H1 (cell line): Measurements from ENCODE around the gene HLA-DOB.

Experiments
- EGR1 ChIP-seq: IDR thresholded peaks from 2 replicates; pipeline ENCODE4 v1.6.1; 2011; ENCODE audit warnings: low read depth, low read length, borderline replicate concordance
- EP300 ChIP-seq, 2 experiments: IDR thresholded peaks; 1 replicate in 1 of 2; 2 replicates in 1 of 2; pipeline ENCODE4 v1.6.1; 2011 to 2012; ENCODE audit warnings: low read depth in 2 of 2, low read length in 2 of 2, mild to moderate bottlenecking in 2 of 2, borderline replicate concordance in 1 of 2, inconsistent platforms in 1 of 2, moderate library complexity in 1 of 2

DNA sequence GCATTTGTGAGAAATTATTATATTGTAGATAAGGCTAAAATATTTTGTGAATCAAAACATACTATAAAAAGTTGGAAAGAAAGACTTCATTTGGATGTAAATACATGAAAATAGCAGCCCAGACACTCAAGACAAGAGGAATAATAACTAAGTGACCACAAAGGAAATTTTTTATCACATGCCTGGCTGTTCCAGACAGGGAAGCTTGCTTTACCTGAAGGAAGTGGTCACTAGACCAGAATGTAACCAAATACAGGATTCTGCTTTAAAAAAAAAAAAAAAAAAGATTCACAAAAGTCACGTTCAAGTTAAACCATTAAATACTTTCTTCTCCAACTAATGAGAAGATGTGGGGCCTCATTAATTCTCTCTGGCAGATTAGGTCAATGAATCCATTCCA, 44.1 kb downstream of the HLA-DOB start:
- TF ChIP-seq EP300 (IDR thresholded peaks at IDR 0.05; ENCODE audit: borderline replicate concordance in 1 of 2, low read depth in 2 of 2, low read length in 2 of 2) (no peak), EGR1 (no peak)
